GM23248 (cell line): ENCODE results near the gene MTCL1. TPM values are rescaled to one million over a fixed set of nuclear protein-coding genes. Genes with fewer than 3 reads are reported as not detected.
"Not testable (repeated sequence)": the region's sequence is repeated elsewhere in the genome, so short reads cannot be mapped to it uniquely, and the experiment has no call there.

Experiments used
- DNase-seq: peaks from one replicate; pipeline ENCODE4 v3.0.0-alpha.2; 2015
- H2AFZ ChIP-seq: fragments of 200-600 bp; sonication (generic); 2 replicates; pipeline ENCODE4 v1.6.1; 2016; ENCODE audit warnings: antibody characterized with exemption
- H3F3A ChIP-seq: fragments of 200-600 bp; sonication (generic); 2 replicates; pipeline ENCODE4 v1.6.1; 2016; ENCODE audit warnings: mild to moderate bottlenecking, antibody characterized with exemption, mixed run types; ENCODE audit not compliant: insufficient read depth
- H3K27ac ChIP-seq: fragments of 200-600 bp; sonication (generic); 2 replicates; pipeline ENCODE4 v1.5.1; 2016; ENCODE audit warnings: mild to moderate bottlenecking
- H3K27me3 ChIP-seq: fragments of 200-600 bp; sonication (generic); replicated peaks from 2 replicates; pipeline ENCODE4 v1.6.1; 2016; ENCODE audit warnings: mild to moderate bottlenecking; ENCODE audit not compliant: insufficient read depth
- H3K36me3 ChIP-seq: fragments of 200-600 bp; sonication (generic); 2 replicates; pipeline ENCODE4 v1.6.1; 2016; ENCODE audit warnings: low read depth, mild to moderate bottlenecking
- H3K4me1 ChIP-seq: fragments of 200-600 bp; sonication (generic); 2 replicates; pipeline ENCODE4 v1.6.1; 2016; ENCODE audit warnings: mild to moderate bottlenecking; ENCODE audit not compliant: insufficient read depth
- H3K4me2 ChIP-seq: fragments of 200-600 bp; sonication (generic); one replicate; pipeline ENCODE4 v1.6.1; 2016; ENCODE audit warnings: mild to moderate bottlenecking; ENCODE audit not compliant: unreplicated experiment
- H3K4me3 ChIP-seq: fragments of 200-600 bp; sonication (generic); 2 replicates; pipeline ENCODE4 v1.5.1; 2016; ENCODE audit warnings: mild to moderate bottlenecking
- H3K79me2 ChIP-seq: fragments of 200-600 bp; sonication (generic); 2 replicates; pipeline ENCODE4 v1.6.1; 2016; ENCODE audit warnings: mild to moderate bottlenecking; ENCODE audit not compliant: insufficient read depth
- H3K9ac ChIP-seq: fragments of 200-600 bp; sonication (generic); 2 replicates; pipeline ENCODE4 v1.6.1; 2016; ENCODE audit warnings: mild to moderate bottlenecking
- H3K9me2 ChIP-seq: fragments of 200-600 bp; sonication (generic); 2 replicates; pipeline ENCODE4 v1.6.1; 2016; ENCODE audit warnings: mixed run types, mild to moderate bottlenecking, moderate library complexity; ENCODE audit not compliant: insufficient read depth
- H3K9me3 ChIP-seq: fragments of 200-600 bp; sonication (generic); one replicate; pipeline ENCODE4 v1.6.1; 2017; ENCODE audit warnings: low read depth
- H4K20me1 ChIP-seq: fragments of 200-600 bp; sonication (generic); 2 replicates; pipeline ENCODE4 v1.6.0; 2016; ENCODE audit not compliant: insufficient read depth
- EZH2 ChIP-seq: fragments of 200-600 bp; sonication (generic); IDR thresholded peaks from 2 replicates; pipeline ENCODE4 v1.6.1; 2018; ENCODE audit warnings: antibody characterized with exemption, mild to moderate bottlenecking; ENCODE audit not compliant: insufficient read depth, poor library complexity, severe bottlenecking
- EZH2phosphoT487 ChIP-seq: fragments of 200-600 bp; sonication (generic); IDR thresholded peaks from 2 replicates; pipeline ENCODE4 v1.6.1; 2018; ENCODE audit warnings: antibody characterized with exemption, moderate library complexity, mild to moderate bottlenecking, low read depth; ENCODE audit not compliant: insufficient read depth
- WGBS, 2 experiments: methylation state at CpG; one replicate each; pipeline ENCODE4 v1.1.6; 2015 to 2017; ENCODE audit warnings: low lambda C conversion rate in 2 of 2, low coverage in 1 of 2; ENCODE audit errors: missing lambda C conversion rate in 2 of 2; 5-methylcytosine and 5-hydroxymethylcytosine counted together
- in situ Hi-C: fragments of 300-500 bp; cut with MboI; formaldehyde crosslinking; loops from 2 replicates; pipeline ENCODE4 v1.15.0; 2020
- polyA plus RNA-seq: library from polyadenylated mRNA; unstranded; fragments of >200 nt; fragmentation: Nextera tagmentation; extraction: Ambion mirVana; gene quantifications from 2 replicates; pipeline ENCODE4 v1.2.1, GENCODE V29; 2016
- total RNA-seq: library from RNA; depleted of rRNA; stranded (reverse); fragments of >200 nt; shearing (Covaris generic); gene quantifications from 2 replicates; pipeline ENCODE4 v1.2.3, GENCODE V29; 2014

MTCL1 gene
- total and polyA plus RNA-seq, 2 experiments from 2014 or later = 10.3 to 36.9 TPM

- no peak for DNase-seq
- Histone ChIP-seq H3K4me1 (peaks cover 15% of the 10 kb centered on the region), H3K27me3 (no peaks in the 10 kb centered on the region), H2AFZ (no peak overlapping the region), H3K9me3 (no peaks in the 10 kb centered on the region), H3K9me2 (no peaks in the 10 kb centered on the region), H3K9ac (no peak overlapping the region), H3K4me3 (no peak overlapping the region), H3K79me2 (peaks cover 87% of the 10 kb centered on the region), H3K4me2 (no peak overlapping the region), H3F3A (peaks cover 19% of the 10 kb centered on the region), H4K20me1 (no peaks in the 10 kb centered on the region), H3K27ac (no peak overlapping the region), H3K36me3 (peaks cover 13% of the 10 kb centered on the region)
- TF ChIP-seq EZH2phosphoT487 = no peak
- TF ChIP-seq EZH2 = no peak
- in situ Hi-C loops = no loop called here
- 92 to 98% methylated on average over 4 of the region's 4 CpGs for WGBS, 2 experiments
Observed at GRCh38 chr18:8758466-8758865, 53.1 kb downstream of the MTCL1 start.

DNA sequence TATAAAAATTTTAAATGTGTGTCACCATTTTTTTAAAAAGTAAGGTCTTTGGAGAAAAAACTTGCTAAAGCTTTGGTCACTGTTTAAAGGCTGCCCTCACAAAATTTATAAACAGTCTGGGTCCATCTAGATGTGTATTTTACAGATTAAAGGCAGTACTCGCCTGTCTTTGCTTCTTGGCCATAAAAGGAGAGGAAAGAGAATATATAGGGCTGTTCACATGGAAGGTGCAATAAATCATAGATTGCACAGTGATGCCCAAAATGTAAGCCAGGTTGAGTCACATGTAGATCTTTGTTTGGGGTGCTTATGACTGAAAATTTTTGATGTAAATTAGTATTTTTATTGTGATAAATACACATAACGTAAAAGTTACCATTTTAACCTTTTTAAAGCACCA, 55.6 kb downstream of the MTCL1 start:
- H3K27me3 ChIP-seq = no peaks in the 10 kb centered on the region
- in situ Hi-C loops = no loop called here
- no peaks in the 10 kb centered on the region for H3K9me2 ChIP-seq
- H3K4me1 ChIP-seq = peaks cover 11% of the 10 kb centered on the region
- TF ChIP-seq EZH2phosphoT487 (no peak), EZH2 (no peak)
- no peaks in the 10 kb centered on the region for H3K9me3 ChIP-seq
- peaks cover 75% of the 10 kb centered on the region for H3K79me2 ChIP-seq
- peaks cover 19% of the 10 kb centered on the region for H3K36me3 ChIP-seq
- H3K9ac ChIP-seq = no peak overlapping the region
- no peak for DNase-seq
- no peak overlapping the region for H3K4me3 ChIP-seq
- no peak overlapping the region for H3K27ac ChIP-seq
- H3F3A ChIP-seq = peaks cover 12% of the 10 kb centered on the region
- H4K20me1 ChIP-seq = no peaks in the 10 kb centered on the region
- H3K4me2 ChIP-seq = no peak overlapping the region
- no peak overlapping the region for H2AFZ ChIP-seq
- 100% methylated on average over 2 of the region's 2 CpGs for WGBS, 2 experiments

- Histone ChIP-seq H3K79me2 (peaks cover 71% of the 10 kb centered on the region), H3K4me1 (peaks cover 15% of the 10 kb centered on the region), H3F3A (peaks cover 16% of the 10 kb centered on the region; the same call in 1 of the 2 replicates), H3K36me3 (peaks cover 19% of the 10 kb centered on the region)
- DNase-seq, H3K9ac ChIP-seq, H3K27me3 ChIP-seq, H3K9me2 ChIP-seq, H3K4me2 ChIP-seq, H2AFZ ChIP-seq, H3K27ac ChIP-seq, H3K9me3 ChIP-seq, H3K4me3 ChIP-seq, in situ Hi-C loops, H4K20me1 ChIP-seq: not testable (repeated sequence)
- 97% methylated on average over 3 of the region's 3 CpGs for WGBS, 2 experiments
Observed at GRCh38 chr18:8761535-8761934, 56.2 kb downstream of the MTCL1 start.

- Histone ChIP-seq H3K4me2 (no peak overlapping the region), H3K9me3 (no peaks in the 10 kb centered on the region), H3K79me2 (peaks cover 71% of the 10 kb centered on the region), H3K9me2 (no peaks in the 10 kb centered on the region), H3K4me3 (no peak overlapping the region), H4K20me1 (no peaks in the 10 kb centered on the region), H3K9ac (no peak overlapping the region), H3K36me3 (peaks cover 19% of the 10 kb centered on the region), H3K27ac (no peak overlapping the region), H3K4me1 (peaks cover 11% of the 10 kb centered on the region), H2AFZ (no peak overlapping the region), H3F3A (peaks cover 22% of the 10 kb centered on the region), H3K27me3 (no peaks in the 10 kb centered on the region)
- 88 to 91% methylated on average over 5 of the region's 5 CpGs for WGBS, 2 experiments
- TF ChIP-seq EZH2phosphoT487 = no peak
- TF ChIP-seq EZH2 = no peak
- in situ Hi-C loops = no loop called here
- DNase-seq = no peak
Observed at GRCh38 chr18:8762968-8763367, 57.6 kb downstream of the MTCL1 start.

DNA sequence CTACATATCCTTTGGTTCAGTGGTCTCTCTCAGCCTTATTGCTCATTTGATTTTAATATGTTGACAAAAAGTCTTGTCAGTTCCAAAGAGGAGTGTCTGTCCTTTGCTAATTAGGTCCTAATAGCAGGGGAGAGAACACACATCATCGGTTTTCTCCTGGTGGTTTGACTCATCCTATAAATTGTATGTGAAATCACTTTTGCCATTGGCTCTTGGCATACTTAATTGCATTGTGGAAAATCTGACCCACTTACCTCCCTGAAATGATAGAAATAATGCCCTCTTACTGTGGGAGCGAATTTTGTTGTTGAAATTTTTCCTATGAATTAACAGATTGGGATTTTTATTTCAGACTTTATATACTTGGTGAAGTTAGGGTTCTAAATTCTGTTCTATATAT, 58.3 kb downstream of the MTCL1 start:
- 82 to 94% methylated on average over 2 of the region's 2 CpGs for WGBS, 2 experiments

More for the DNA sequence above, 58.3 kb downstream of the MTCL1 start:
- Histone ChIP-seq H3K9ac (no peak overlapping the region), H3K27me3 (no peaks in the 10 kb centered on the region), H3K9me3 (no peaks in the 10 kb centered on the region), H3K4me3 (no peak overlapping the region), H3K27ac (no peak overlapping the region), H3K36me3 (peaks cover 19% of the 10 kb centered on the region), H3F3A (peaks cover 22% of the 10 kb centered on the region), H3K4me1 (peaks cover 11% of the 10 kb centered on the region), H2AFZ (no peak overlapping the region), H3K4me2 (no peak overlapping the region), H4K20me1 (no peaks in the 10 kb centered on the region), H3K79me2 (peaks cover 72% of the 10 kb centered on the region), H3K9me2 (no peaks in the 10 kb centered on the region)
- in situ Hi-C loops = no loop called here
- DNase-seq = peak; percentile 37
- no peak for TF ChIP-seq EZH2phosphoT487
- TF ChIP-seq EZH2 = no peak
